ENCODE results near the gene NF1. TPM values are rescaled to one million over a fixed set of nuclear protein-coding genes. Genes with fewer than 3 reads are reported as not detected.

Gene NF1
- total RNA-seq, 1 donor from 2014 or later, result 58.7 TPM

DNA sequence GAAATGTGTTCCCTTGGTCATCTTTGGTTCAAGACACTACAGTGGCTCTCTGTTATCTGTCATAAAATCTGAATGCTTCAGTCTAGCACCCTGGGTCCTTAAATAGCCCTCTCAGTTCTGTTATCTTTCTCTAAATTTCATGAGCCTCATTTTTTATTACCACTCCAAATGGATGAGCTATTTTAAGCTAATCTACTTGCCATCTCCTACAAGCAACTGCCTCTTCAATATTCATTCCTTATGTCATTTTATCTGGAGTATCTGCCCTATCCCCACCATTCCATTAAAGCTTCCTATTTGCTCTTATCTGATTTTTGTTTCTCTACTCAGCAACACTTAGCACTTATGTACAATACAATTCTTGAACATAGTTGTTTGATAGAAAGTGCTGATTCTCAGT lies 254.7 kb downstream of the NF1 start:
- Histone ChIP-seq H3K4me3 (no peak overlapping the region), H3K27me3 (no peaks in the 10 kb centered on the region), H3K36me3 (peaks cover 0 to 47% of the 10 kb centered on the region in 2 donors), H3K4me1 (no peaks in the 10 kb centered on the region), H3K9me3 (no peaks in the 10 kb centered on the region), H3K27ac (no peak overlapping the region)
- no peak for DNase-seq (ENCODE audit: extremely low spot score in 2 of 2)
- TF ChIP-seq CTCF (IDR thresholded peaks at IDR 0.05), result no peak
- no peak for TF ChIP-seq POLR2AphosphoS5 (IDR thresholded peaks at IDR 0.05; ENCODE audit: insufficient read depth in 1 of 2, low read depth in 1 of 2)
- no peak for TF ChIP-seq POLR2A (IDR thresholded peaks at IDR 0.05)
- intact Hi-C loops (cut with DNase I), result no loop called here

DNA sequence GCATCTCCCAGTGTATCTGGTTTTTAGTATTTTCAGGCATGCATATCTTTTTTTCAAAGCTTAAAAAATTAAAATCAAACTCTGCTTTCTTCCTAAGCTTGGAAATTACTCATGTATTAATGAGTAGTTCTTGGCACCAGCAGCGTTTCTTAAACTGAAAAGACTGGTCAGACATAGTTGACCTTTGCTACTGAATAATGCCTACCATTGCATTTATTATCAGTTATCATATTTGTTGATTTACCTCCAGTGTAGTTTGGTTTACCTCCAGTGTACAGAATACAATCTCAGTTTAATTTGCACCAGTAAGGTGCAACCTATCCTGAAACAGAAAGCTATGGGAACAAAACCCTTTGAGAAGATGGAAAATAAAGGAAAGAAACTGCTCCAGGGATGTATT lies 261.2 kb downstream of the NF1 start:
- no peak overlapping the region for H3K27ac ChIP-seq
- H3K4me3 ChIP-seq, result no peak overlapping the region
- DNase-seq (ENCODE audit: extremely low spot score in 2 of 2), result no peak
- TF ChIP-seq CTCF (IDR thresholded peaks at IDR 0.05), result no peak
- no peak for TF ChIP-seq POLR2A (IDR thresholded peaks at IDR 0.05)
- peaks cover 0 to 40% of the 10 kb centered on the region in 2 donors for H3K36me3 ChIP-seq
- H3K4me1 ChIP-seq, result no peaks in the 10 kb centered on the region
- no peaks in the 10 kb centered on the region for H3K27me3 ChIP-seq
- H3K9me3 ChIP-seq, result no peaks in the 10 kb centered on the region
- intact Hi-C loops (cut with DNase I), result no loop called here

DNA sequence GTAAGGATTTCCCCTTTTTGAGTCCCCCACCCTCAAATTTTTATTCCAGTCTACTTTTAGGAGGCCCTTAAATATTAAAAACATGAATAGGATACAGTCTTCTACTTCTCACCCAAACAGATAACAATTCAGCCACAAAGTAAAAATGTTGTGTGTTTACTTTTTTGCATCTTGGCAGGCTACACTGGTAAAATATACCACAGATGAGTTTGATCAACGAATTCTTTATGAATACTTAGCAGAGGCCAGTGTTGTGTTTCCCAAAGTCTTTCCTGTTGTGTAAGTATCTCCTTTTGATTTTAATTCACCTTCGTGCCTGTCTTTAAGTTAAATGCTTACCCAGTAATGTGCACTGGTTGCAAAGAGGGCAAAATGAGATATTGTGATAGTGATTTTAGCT lies 262.3 kb downstream of the NF1 start:
- Histone ChIP-seq H3K27ac (no peak overlapping the region), H3K4me1 (no peaks in the 10 kb centered on the region), H3K27me3 (no peaks in the 10 kb centered on the region), H3K4me3 (no peak overlapping the region), H3K36me3 (peaks cover 0 to 36% of the 10 kb centered on the region in 2 donors), H3K9me3 (no peaks in the 10 kb centered on the region)
- DNase-seq (ENCODE audit: extremely low spot score in 2 of 2), result no peak
- intact Hi-C loops (cut with DNase I), result no loop called here
- TF ChIP-seq POLR2A (IDR thresholded peaks at IDR 0.05), result no peak
- TF ChIP-seq POLR2AphosphoS5 (IDR thresholded peaks at IDR 0.05; ENCODE audit: insufficient read depth in 1 of 2, low read depth in 1 of 2), result no peak
- no peak for TF ChIP-seq CTCF (IDR thresholded peaks at IDR 0.05)

DNA sequence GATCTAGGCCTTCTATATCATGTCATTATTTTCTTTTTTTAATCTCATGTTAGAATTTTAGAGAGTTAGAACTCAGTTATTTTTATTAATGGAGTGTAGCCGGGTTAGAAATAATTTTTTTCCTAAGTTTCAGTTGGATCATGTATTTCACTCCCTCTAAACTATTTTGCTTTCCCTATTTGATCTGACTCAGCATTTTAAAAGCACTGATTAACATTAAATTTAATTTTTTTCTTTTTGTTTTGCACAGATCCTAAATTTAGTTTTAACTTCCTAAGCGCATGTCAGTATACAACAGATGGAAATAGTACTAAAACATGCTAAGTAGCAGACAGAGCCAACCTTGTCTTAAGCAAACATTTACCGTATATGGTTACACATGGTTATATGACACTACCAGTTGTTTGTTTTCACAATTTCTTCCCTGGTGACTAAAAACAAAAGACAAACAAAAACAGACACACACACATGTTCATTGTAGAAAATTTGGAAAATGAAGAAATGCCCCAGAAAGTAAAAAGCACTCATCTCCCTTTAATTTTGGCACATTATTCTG lies 263.1 kb downstream of the NF1 start:
- Histone ChIP-seq H3K4me1 (no peaks in the 10 kb centered on the region), H3K4me3 (no peak overlapping the region), H3K27ac (no peak overlapping the region), H3K27me3 (no peaks in the 10 kb centered on the region), H3K36me3 (peaks cover 0 to 28% of the 10 kb centered on the region in 2 donors), H3K9me3 (no peaks in the 10 kb centered on the region)
- intact Hi-C loops (cut with DNase I), result no loop called here
- no peak for TF ChIP-seq POLR2AphosphoS5 (IDR thresholded peaks at IDR 0.05; ENCODE audit: insufficient read depth in 1 of 2, low read depth in 1 of 2)
- no peak for TF ChIP-seq POLR2A (IDR thresholded peaks at IDR 0.05)
- TF ChIP-seq CTCF (IDR thresholded peaks at IDR 0.05), result no peak
- no peak for DNase-seq (ENCODE audit: extremely low spot score in 2 of 2)

DNA sequence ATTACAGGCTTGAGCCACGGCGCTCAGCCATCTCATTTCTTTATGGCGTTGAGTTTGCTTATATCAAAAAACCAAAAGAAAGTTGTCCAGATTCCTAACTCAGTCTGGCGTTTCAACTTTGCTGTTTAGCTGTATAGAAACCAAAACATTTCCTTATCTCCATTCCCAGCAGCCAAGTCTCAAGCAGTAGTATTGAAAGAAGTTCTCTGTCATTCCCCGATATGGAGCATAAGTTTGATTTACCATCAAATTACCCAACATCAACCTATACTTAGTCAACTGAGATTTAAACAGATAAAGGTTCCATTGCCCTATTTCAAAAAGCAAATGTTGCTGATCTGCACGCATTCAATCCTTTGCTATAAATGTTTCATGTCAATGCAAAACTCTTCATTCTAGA lies 269.2 kb downstream of the NF1 start:
- H3K4me1 ChIP-seq, result no peaks in the 10 kb centered on the region
- H3K36me3 ChIP-seq, result peaks cover 0 to 8% of the 10 kb centered on the region in 2 donors
- TF ChIP-seq POLR2AphosphoS5 (IDR thresholded peaks at IDR 0.05; ENCODE audit: insufficient read depth in 1 of 2, low read depth in 1 of 2) (no peak), CTCF (IDR thresholded peaks at IDR 0.05) (no peak), POLR2A (IDR thresholded peaks at IDR 0.05) (no peak)
- H3K27me3 ChIP-seq, result no peaks in the 10 kb centered on the region
- no peaks in the 10 kb centered on the region for H3K9me3 ChIP-seq
- intact Hi-C loops (cut with DNase I), result no loop called here
- DNase-seq (ENCODE audit: extremely low spot score in 2 of 2), result no peak
- H3K27ac ChIP-seq, result no peak overlapping the region
- no peak overlapping the region for H3K4me3 ChIP-seq
